CD4-positive, alpha-beta T cell treated with Interferon gamma for 1 hour (primary cell): ENCODE results near the gene PRAMEF18.
"Not testable (repeated sequence)": the region's sequence is repeated elsewhere in the genome, so short reads cannot be mapped to it uniquely, and the experiment has no call there.

Source experiments
- DNase-seq: peaks from one replicate; pipeline ENCODE4 v3.0.0-alpha.2; 2020

Gene PRAMEF18

GRCh38 chr1:13225675-13226204 is at the start of gene PRAMEF18:
PRAMEF18 (minus strand) TSS chr1:13226154; CDS start chr1:13226106, 48 bp downstream.
- DNase-seq = not testable (repeated sequence)

DNA sequence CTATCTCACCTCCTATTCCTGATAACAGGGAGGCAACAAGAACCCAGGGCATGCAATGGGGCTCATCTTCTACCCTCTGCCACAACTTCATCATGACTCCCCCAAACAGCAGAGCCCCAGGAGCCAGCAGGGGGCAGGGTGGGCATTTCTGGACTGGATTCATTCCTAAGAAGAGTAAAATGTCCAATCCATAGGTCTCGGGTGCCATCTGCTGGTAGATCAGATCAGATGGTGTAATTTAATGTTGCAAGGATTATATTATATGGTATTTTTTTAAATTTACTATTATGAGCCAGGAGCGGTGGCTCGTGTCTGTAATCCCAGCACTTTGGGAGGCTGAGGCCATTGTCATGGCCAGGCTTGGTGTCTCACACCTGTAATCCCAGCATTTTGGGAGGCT is 39.2 kb upstream of the PRAMEF18 start:
- not testable (repeated sequence) for DNase-seq

- DNase-seq = not testable (repeated sequence)
Observed at GRCh38 chr1:13253898-13254297, 27.9 kb upstream of the PRAMEF18 start, which contains the start of gene PRAMEF5. PRAMEF5 (plus strand) TSS chr1:13254198; CDS start chr1:13259269, 5,071 bp downstream.

- DNase-seq = not testable (repeated sequence)
Observed at GRCh38 chr1:13247122-13247521, 21.2 kb upstream of the PRAMEF18 start.

- not testable (repeated sequence) for DNase-seq
Observed at GRCh38 chr1:13246554-13246871, 20.6 kb upstream of the PRAMEF18 start.

DNA sequence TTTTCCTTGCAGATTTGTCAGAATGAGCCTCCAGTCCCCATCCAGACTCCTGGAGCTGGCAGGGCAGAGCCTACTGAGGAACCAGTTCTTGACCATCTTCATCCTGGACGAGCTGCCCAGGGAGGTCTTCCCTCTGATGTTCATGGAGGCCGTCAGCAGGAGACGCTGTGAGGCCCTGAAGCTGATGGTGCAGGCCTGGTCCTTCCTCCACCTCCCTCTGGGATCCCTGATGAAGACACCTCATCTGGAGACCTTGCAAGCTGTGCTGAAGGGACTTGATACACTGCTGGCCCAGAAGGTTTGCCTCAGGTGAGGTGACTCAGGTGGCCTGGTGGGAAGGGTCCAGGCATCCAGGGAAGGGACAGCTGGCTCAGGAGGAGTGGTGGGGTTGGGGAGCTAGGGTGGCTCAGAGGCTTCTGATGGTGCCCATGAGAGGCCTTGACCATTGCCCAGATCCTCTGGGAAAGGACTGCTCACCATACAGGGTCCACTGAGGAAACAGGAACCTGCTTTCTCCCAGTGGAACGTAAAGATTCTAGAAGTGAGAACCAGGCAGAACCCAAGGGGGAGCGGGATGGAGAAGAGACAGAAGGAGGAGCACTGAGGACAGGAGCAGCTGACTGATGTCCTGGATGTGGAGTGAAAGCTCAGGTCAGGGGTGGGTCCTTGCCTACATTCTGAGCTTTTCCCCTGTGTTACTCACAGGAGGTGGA is 20.0 kb upstream of the PRAMEF18 start:
- DNase-seq = not testable (repeated sequence)

- DNase-seq = not testable (repeated sequence)
Observed at GRCh38 chr1:13243536-13244263, 17.7 kb upstream of the PRAMEF18 start.

DNA sequence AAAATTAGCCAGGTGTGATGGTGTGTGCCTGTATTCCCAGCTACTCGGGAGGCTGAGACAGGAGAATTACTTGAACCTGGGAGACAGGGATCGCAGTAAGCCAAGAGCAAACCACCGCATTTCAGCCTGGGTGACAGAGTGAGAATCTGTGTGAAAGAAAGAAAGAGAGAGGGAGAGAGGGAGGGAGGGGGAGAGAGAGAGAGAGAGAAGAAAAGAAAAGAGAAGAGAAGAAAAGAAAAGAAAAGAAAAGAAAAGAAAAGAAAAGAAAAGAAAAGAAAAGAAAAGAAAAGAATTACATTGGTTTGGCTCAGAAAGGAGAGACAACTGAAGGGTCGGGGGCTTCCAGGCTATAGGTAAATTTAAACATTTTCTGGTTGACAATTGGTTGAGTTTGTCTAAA is 13.7 kb upstream of the PRAMEF18 start:
- DNase-seq = not testable (repeated sequence)

DNA sequence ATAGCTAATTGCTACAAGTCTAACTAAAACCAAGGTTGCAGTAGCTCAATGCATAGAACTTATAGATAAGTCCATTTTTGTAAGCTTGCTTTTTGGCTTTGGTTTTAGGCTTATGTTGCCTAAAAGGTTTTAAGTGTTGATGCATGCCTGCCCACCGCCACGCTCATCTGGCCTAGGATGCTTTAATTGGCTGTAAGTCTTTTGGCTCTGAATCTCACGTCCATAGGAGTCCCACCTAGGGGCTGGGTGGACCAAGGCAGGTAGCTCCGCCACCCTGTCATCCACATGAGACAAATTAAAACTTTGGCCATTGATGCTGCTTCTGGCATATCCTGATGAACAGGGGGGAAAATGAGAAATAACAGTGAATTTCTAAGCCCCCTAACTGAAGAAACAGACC is 11.6 kb upstream of the PRAMEF18 start:
- DNase-seq = not testable (repeated sequence)

GRCh38 chr1:13234057-13234456 is 8.1 kb upstream of the PRAMEF18 start:
- not testable (repeated sequence) for DNase-seq

DNA sequence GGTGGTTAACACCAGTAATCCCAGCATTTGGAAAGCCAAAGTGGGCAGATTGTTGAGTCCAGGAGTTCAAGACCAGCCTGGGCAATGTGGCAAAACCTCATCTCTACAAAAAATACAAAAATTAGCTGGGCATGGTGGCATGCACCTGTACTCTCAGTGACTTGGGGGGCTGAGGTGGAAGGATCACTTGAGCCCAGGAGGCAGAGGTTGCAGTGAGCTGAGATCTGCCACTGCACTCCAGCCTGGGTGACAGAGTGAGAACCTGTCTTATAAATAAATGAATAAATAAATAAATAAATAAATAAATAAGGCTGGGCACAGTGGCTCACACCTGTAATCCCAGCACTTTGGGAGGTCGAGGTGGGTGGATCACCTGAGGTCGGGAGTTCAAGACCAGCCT is 6.1 kb upstream of the PRAMEF18 start:
- not testable (repeated sequence) for DNase-seq

- DNase-seq = not testable (repeated sequence)
Observed at GRCh38 chr1:13231061-13231750, 5.3 kb upstream of the PRAMEF18 start.

DNA sequence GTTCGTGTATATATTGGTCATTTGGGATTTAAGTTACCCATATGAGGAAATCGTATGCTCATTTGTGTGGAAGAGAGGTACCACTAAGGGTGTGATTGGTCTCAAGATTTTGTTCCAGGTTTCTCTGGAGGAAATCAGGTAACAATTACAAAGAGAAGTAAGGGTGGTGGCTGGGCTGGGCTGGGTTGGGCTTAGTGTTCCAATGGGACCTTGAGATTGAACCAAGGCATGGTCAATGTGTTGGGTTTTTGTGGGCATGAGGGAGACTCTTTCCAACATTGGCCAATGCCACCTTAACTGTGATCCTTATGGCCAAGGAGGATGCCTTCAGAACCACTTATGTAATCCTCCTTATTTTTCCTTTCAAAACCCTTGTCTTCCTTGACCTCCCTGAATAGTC is 4.6 kb upstream of the PRAMEF18 start:
- DNase-seq = not testable (repeated sequence)

- not testable (repeated sequence) for DNase-seq
Observed at GRCh38 chr1:13230096-13230495, 4.1 kb upstream of the PRAMEF18 start.

GRCh38 chr1:13228343-13228781 is 2.4 kb upstream of the PRAMEF18 start:
- DNase-seq = peak; percentile 17

GRCh38 chr1:13227271-13228055 is 1.5 kb upstream of the PRAMEF18 start:
- not testable (repeated sequence) for DNase-seq

- DNase-seq = no peak
Observed at GRCh38 chr1:13224480-13225060, 1.4 kb downstream of the PRAMEF18 start.

DNA sequence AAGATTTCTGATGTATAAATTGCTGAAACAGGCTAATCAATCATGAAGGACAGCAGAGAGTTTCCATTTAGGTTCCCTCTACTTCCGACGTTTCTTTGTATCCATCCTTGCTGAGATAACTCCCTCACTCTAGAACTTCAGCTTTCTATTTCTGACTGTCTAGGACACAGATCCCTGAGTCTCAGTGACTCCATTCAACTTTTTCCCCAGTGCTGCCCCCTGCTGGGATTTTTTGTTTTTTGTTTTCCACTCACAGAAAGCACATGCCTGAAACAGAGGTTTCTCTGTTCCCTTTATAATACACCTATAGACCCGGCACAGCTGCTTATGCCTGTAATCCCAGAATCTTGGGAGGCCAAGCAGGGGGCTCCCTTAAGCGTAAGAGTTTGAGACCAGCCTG is 3.2 kb downstream of the PRAMEF18 start:
- DNase-seq = not testable (repeated sequence)

GRCh38 chr1:13219203-13219602 is 6.8 kb downstream of the PRAMEF18 start:
- DNase-seq = not testable (repeated sequence)

- not testable (repeated sequence) for DNase-seq
Observed at GRCh38 chr1:13216619-13217018, 9.3 kb downstream of the PRAMEF18 start.

DNA sequence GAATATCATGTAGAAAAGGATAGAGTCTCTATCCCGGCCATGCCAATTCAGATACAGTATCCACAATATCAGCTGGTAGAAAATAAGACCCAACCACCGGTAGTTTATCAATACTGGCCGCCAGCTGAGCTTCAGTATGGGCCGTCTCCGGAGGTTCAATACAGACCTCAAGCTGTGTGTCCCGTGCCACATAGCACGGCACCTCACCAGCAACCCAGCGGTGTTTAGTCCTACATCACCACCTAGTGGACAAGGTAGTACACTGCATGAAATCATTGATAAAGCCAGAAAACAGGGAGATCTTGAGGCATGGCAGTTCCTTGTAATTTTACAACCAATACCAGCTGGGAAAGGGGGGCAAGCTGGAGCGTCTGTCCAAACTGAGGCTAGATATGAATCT is 17.2 kb downstream of the PRAMEF18 start:
- DNase-seq = not testable (repeated sequence)

- DNase-seq = not testable (repeated sequence)
Observed at GRCh38 chr1:13201309-13201708, 24.6 kb downstream of the PRAMEF18 start, which contains the start of gene PRAMEF13. PRAMEF13 (minus strand) TSS chr1:13201409; CDS start chr1:13199589, 1,820 bp downstream.
